ELF-1 (cell line): ENCODE results near the gene PAK6.
A peak's percentile ranks its signal among the peaks of the same experiment; 100 is the strongest.

Experiments used
- DNase-seq: peaks from one replicate; pipeline ENCODE4 v3.0.0-alpha.2; 2016; ENCODE audit warnings: low read depth, low spot score

The PAK6 gene

DNA sequence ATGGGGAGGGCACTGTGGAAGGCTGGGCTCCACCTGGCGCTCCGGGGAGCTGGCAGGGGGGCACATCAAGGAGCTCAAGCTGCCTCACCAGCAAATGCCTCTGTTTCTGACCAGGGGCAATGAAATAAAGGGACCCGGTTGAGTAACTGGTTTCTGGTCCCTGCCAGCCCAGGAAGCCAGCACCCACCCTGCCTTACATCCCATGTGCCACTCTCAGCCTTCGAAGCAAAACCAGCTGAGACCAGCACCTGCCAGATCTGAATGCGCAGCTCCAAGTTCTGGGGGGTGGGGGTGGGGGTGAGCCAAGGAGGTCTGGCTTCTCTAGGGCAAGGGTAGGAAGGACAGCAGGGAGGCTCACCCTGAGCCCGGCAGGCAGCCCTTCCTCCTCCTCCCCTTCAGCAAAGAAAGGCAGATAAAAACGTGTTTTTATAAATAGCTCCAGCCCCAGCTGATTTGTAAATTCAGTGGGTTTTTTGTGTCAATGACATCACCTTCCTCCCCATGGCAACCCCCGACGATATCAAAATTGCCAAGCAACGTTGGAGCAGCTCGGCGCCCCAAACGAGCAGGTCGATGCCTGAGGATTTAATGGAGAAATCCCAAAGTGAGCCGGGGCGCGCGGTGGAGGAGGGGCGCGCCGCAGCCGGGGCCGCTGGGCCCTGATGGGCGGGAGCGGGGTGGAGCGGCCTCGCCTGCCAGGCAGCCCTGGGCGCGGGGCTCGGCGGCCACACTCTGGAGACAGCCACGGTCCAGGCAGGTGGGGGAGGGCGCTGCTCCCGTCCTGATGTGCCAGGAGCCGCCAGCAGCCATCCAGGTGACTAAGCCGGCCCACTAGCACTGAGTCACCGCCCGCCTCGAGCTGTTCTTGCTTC, at the start of gene PAK6:
Gene PAK6, plus strand, starts transcription at position 532 of the 872 bp plus-strand sequence. CDS start 25,723 bp downstream, outside the sequence.
- peak; percentile 88 for DNase-seq

DNA sequence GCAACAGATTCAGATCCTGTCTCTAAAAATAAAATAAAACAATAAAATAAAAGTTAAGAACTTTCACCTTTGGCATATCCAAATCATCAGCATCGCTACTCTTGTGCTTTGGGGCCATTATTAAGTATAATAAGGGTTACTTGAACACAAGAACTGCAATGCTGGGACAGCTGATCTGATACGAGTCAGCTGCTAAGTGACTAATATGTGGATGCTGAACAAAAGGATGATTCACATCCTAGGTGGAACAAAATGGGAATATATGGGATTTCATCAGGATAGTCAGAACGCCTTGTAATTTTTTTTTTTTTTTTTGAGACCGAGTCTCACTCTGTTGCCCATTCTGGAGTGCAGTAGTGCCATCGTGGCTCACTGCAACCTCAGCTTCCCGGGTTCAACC, 48.3 kb upstream of the PAK6 start:
- DNase-seq = no peak

- no peak for DNase-seq
Measured at GRCh38 chr15:40192942-40193341, 45.9 kb upstream of the PAK6 start.

GRCh38 chr15:40197434-40197833, 41.4 kb upstream of the PAK6 start:
- DNase-seq = no peak

DNA sequence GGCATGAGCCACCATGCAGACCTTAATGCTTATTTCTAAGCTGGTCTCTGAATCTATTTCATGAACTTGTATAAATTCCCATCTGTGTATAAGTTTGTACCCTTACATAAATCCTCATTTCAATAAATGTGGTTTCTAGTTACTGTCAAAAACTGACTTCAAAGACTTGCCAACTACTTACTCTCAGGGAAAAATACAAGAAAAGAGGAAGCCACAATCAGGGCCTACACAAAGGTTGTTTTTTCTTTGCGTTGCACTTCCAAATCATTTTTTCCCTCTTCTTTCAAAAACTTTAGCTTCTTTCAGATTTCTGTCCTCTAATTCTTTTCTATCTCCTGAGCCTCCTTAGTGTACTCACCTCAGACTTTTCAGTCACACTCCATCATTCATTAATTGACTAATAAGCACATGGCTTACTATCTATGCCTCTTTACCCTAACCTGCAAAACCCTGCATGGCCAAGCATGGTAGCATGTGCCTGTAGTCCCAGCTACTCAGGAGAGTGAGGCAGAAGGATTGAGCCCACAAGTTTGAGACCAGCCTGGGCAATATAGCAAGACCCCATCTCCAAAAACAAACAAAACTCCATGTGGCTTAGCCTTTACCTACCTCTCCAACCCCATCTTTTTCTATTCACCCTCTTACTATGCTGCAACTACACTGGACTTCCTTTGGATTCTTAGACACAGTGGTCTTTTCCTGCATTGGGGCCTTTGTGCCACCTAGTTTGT, 40.3 kb upstream of the PAK6 start:
- no peak for DNase-seq

DNA sequence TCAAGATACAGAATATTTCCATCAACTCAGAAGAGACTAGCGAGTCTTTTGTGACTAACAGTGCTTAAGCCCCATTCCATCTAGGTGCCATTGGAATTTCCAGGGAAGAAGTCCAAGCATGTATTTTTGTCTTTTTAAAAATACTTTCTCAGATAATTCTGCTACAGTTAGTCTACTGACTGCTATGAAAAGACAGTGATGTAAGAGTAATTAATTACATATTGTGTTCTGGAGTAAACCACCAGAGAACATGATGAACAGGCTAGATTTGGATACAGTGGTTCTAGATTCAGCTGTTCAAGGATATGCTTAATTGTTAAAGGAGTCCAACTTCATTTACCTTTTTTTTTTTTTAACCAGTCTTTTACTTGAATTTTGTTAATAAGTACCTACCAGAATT, 34.8 kb upstream of the PAK6 start:
- no peak for DNase-seq

- peak; percentile 64 for DNase-seq
Measured at GRCh38 chr15:40217166-40217824, 21.6 kb upstream of the PAK6 start.

DNA sequence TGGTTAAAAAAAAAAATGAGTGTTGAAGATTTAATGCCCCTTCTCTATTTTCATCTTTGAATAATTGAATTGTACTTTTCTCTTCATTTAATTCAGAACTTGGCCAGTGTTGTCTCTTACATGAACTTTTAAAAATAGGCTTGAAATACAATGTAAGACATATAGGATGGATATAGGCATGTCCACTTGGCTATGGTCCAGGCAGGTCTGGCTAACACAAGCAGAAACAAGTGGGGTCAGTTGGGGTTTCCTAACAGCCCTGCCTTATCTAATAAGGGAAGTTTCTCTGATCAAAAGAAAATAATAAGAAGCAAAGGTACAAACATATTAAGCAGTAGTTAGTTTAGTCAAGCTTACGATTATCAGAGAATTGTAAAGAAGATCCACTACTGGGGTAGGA, 19.1 kb upstream of the PAK6 start:
- no peak for DNase-seq

- no peak for DNase-seq
Measured at GRCh38 chr15:40222131-40222530, 16.7 kb upstream of the PAK6 start.

DNA sequence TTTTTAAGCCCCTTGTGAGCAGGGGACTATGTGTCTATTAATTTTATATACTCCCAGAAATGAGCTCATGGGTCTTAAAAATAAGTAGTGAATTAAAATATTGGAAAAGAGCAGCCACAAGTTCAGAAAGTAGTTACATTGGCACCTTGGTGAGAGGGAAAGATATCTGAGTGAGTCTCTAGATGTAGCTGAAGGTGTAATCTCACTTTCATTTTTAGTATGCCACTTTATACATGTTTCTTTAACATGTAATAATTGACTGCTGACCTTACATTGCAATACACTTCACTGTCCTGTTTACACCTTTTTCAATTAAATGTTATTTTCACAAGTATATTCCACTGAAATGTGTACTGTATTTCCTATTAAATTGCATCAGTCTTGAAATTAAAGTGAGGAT, 12.1 kb upstream of the PAK6 start:
- no peak for DNase-seq

DNA sequence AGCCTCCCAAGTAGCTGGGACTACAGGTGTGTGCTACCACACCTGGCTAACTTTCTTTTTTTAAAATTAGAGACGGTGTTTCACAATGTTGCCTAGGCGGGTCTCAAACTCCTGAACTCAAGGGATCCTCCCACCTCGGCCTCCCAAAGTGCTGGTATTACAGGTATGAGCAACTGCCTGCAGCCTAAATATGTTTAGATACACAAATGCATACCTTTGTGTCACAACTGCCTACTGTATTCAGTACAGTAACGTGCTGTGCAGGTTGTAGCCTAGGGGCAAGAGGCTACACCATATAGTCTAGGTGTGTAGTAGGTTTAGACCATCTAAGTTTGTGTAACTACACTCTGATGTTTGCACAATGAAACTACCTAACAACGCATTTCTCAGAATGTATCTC, 9.5 kb upstream of the PAK6 start:
- DNase-seq = no peak

- no peak for DNase-seq
Measured at GRCh38 chr15:40229956-40230355, 8.9 kb upstream of the PAK6 start.

- DNase-seq = no peak
Measured at GRCh38 chr15:40232625-40233070, 6.2 kb upstream of the PAK6 start.

DNA sequence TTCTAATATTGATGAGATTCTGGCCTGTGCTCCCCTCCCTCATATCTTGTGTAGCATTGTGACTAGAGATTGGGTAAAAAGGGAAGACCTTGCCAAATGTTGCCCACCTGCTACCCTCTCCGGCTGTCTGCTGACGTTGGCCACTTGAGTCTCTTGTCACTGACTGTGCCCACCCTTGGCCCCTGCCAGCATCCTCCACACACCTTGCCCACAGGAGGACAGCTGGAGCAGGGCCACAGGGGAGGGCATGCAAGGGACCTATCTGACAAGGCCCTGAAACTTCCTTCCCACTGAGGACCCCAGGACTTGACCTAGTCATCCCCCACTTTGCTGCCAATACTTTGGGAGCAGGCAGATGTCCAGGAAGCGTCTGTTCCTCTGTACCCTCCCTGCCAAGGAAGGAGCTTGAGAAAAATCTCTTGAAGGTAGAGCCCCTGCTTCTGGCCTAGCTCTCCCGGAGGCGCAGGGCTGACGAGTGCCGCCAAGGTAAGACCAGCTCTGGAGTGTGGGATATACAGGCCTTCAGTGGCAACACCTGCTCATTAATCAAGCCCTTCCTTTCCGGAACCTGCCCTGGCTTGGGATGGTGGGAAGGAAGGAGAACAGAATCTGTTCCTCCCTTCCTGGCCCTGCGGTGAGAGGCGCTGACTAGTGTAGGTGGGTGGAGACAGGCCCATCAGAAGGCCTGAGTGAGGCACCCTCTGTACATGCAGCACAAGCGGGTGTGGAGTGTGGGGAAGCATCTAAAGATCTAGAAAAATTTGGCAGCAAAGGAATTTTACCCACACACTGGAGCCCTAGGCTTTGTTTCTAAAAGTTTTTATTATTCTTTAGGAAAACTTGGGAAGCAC, 4.9 kb upstream of the PAK6 start:
- no peak for DNase-seq

GRCh38 chr15:40234783-40235182, 4.1 kb upstream of the PAK6 start:
- no peak for DNase-seq

GRCh38 chr15:40235201-40235885, 3.5 kb upstream of the PAK6 start:
- no peak for DNase-seq

GRCh38 chr15:40239404-40239692, 485 bp downstream of the PAK6 start:
- DNase-seq = no peak

GRCh38 chr15:40239693-40240618, 1.1 kb downstream of the PAK6 start:
- no peak for DNase-seq

GRCh38 chr15:40240619-40241221, 1.9 kb downstream of the PAK6 start:
- no peak for DNase-seq
